PC-3 (cell line): Measurements from ENCODE around the gene GALNT4. TPM values are rescaled to one million over a fixed set of nuclear protein-coding genes. Genes with fewer than 3 reads are reported as not detected.

ENCODE experiments used
- ATAC-seq: fragments of 200-7000 bp; cut with Tn5 transposase; 2 replicates; pipeline ENCODE4 v1.9.1; 2020; ENCODE audit warnings: mild to moderate bottlenecking, moderate library complexity
- BruUV-seq: library from RNA; stranded (reverse); fragments of 400-500 nt; replicated peaks from 2 replicates; lab custom pipeline; 2021; lab: Mats Ljungman, UMichigan
- CTCF ChIA-PET: fragments of 300-600 bp; sonication (Branson Sonifier 250); formaldehyde crosslinking; loops from one replicate; lab custom pipeline; 2022; ENCODE audit warnings: antibody characterized with exemption; lab: Charles Lee
- POLR2A ChIA-PET: fragments of 300-600 bp; sonication (Branson Sonifier 250); formaldehyde crosslinking; loops from one replicate; lab custom pipeline; 2022; ENCODE audit warnings: antibody characterized with exemption; ENCODE audit not compliant: unreplicated experiment; lab: Charles Lee
- DNase-seq: peaks from one replicate; pipeline ENCODE4 v3.0.0-alpha.2; 2015
- H2AFZ ChIP-seq: fragments of 300-600 bp; sonication (generic); 2 replicates; pipeline ENCODE4 v1.6.0; 2016; ENCODE audit warnings: antibody characterized with exemption, low read length
- H3F3A ChIP-seq: fragments of 300-600 bp; sonication (generic); one replicate; pipeline ENCODE4 v1.6.0; 2017; ENCODE audit warnings: antibody characterized with exemption, low read length, control low read depth, mild to moderate bottlenecking; ENCODE audit not compliant: unreplicated experiment
- H3K27ac ChIP-seq: fragments of 300-600 bp; sonication (generic); 2 replicates; pipeline ENCODE4 v1.5.1; 2016; ENCODE audit warnings: mild to moderate bottlenecking, low read length
- H3K27me3 ChIP-seq: fragments of 300-600 bp; sonication (generic); 2 replicates; pipeline ENCODE4 v1.6.1; 2016; ENCODE audit warnings: low read length, mixed read lengths
- H3K36me3 ChIP-seq: fragments of 300-600 bp; sonication (generic); 2 replicates; pipeline ENCODE4 v1.6.1; 2016; ENCODE audit warnings: low read depth, mixed run types, low read length, mixed read lengths
- H3K4me1 ChIP-seq: fragments of 300-600 bp; sonication (generic); 2 replicates; pipeline ENCODE4 v1.5.1; 2016; ENCODE audit warnings: low read length; ENCODE audit not compliant: insufficient read depth
- H3K4me2 ChIP-seq: fragments of 300-600 bp; sonication (generic); 2 replicates; pipeline ENCODE4 v1.6.0; 2016; ENCODE audit warnings: low read length
- H3K4me3 ChIP-seq: fragments of 300-600 bp; sonication (generic); 2 replicates; pipeline ENCODE4 v1.5.1; 2016; ENCODE audit warnings: mild to moderate bottlenecking, low read length, mixed read lengths
- H3K79me2 ChIP-seq: fragments of 300-600 bp; sonication (generic); 2 replicates; pipeline ENCODE4 v1.6.1; 2017; ENCODE audit warnings: low read length, mixed read lengths
- H3K9ac ChIP-seq: fragments of 300-600 bp; sonication (generic); 2 replicates; pipeline ENCODE4 v1.6.0; 2016; ENCODE audit warnings: mild to moderate bottlenecking, low read length
- H3K9me2 ChIP-seq: fragments of 300-600 bp; sonication (generic); replicated peaks from 2 replicates; pipeline ENCODE4 v1.6.1; 2016; ENCODE audit warnings: mixed run types, low read length, mixed read lengths
- H3K9me3 ChIP-seq: fragments of 300-600 bp; sonication (generic); 2 replicates; pipeline ENCODE4 v1.6.1; 2016; ENCODE audit warnings: low read length, mixed read lengths
- H4K20me1 ChIP-seq: fragments of 300-600 bp; sonication (generic); 2 replicates; pipeline ENCODE4 v1.6.1; 2016; ENCODE audit warnings: low read length, mixed read lengths
- CTCF ChIP-seq: fragments of 300-600 bp; sonication (generic); conservative IDR thresholded peaks from 2 replicates; pipeline ENCODE4 v1.5.1; 2017; ENCODE audit warnings: antibody characterized with exemption, low read depth, mild to moderate bottlenecking, low read length
- EZH2 ChIP-seq: fragments of 300-600 bp; sonication (generic); IDR thresholded peaks from one replicate; pipeline ENCODE4 v1.6.1; 2017; ENCODE audit warnings: antibody characterized with exemption, mild to moderate bottlenecking, low read length; ENCODE audit not compliant: unreplicated experiment
- EZH2phosphoT487 ChIP-seq: fragments of 300-600 bp; sonication (generic); IDR thresholded peaks from 2 replicates; pipeline ENCODE4 v1.6.1; 2018; ENCODE audit warnings: mild to moderate bottlenecking, antibody characterized with exemption, low read length, borderline replicate concordance
- intact Hi-C: fragments of 100-400 bp; cut with micrococcal nuclease; formaldehyde crosslinking; loops from 2 replicates; pipeline ENCODE4 v1.9.0; 2023
- total RNA-seq: library from RNA; depleted of rRNA; stranded (reverse); fragments of >200 nt; gene quantifications from 2 replicates; pipeline ENCODE4 v1.2.3, GENCODE V29; 2014

Gene GALNT4
- total RNA-seq, 1 experiment from 2014 or later, result 8.1 TPM

- Histone ChIP-seq H3K36me3 (no peaks in the 10 kb centered on the region), H3F3A (no peaks in the 10 kb centered on the region), H3K9me2 (no peaks in the 10 kb centered on the region), H3K9me3 (no peaks in the 10 kb centered on the region), H3K9ac (no peak overlapping the region), H3K27ac (no peak overlapping the region), H3K4me3 (no peak overlapping the region), H3K4me2 (no peak overlapping the region), H3K4me1 (peaks cover 6% of the 10 kb centered on the region), H3K27me3 (no peaks in the 10 kb centered on the region), H4K20me1 (no peaks in the 10 kb centered on the region), H2AFZ (no peak overlapping the region), H3K79me2 (no peaks in the 10 kb centered on the region)
- DNase-seq (no peak), ATAC-seq (no peak)
- ChIA-PET POLR2A (no interaction called here), CTCF (no interaction called here)
- no TSS peak for BruUV-seq
- TF ChIP-seq CTCF (no peak), EZH2 (no peak), EZH2phosphoT487 (no peak)
- intact Hi-C loops, result loop anchor here (5.0 kb wide), 4 partner anchors 708 to 1398 kb away; no protein-coding TSS in a partner anchor
Measured at GRCh38 chr12:89544022-89544421, 19.4 kb upstream of the GALNT4 start.

DNA sequence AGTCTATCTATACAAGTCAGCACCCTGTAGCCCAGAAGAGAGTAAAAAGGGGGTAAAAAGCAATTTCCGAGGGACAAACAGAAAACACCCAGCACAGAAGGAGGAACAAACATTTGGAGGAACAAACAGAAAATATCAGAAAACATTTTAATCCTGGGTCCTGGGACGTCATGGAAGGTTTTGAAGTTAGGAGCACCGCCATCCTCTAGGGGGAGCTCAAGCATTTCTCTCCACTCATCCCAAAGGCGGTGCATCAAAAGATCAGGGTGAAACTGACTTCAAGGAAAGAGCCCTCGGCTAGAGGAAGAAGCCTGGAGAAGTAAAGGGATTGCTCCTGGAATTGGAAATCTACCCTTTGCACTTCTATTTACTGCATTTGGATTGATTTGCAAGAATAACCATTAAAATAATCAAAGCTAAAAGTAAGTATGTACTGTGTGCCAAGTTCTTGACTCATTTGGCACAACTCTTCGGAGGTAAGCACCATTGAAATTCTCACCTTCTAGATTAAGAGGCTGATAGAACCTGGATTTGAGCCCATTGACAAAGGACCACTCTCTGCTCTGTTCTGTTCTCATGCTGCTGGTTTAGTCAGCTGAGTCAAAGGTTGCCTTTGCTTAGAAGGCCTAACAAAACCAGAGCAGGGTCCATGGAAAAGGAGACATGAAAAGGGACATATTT lies 18.5 kb upstream of the GALNT4 start:
- Histone ChIP-seq H3K4me2 (peak overlapping the region; percentile 11; the same call in 1 of the 2 replicates), H3K9me3 (no peaks in the 10 kb centered on the region), H3F3A (no peaks in the 10 kb centered on the region), H4K20me1 (no peaks in the 10 kb centered on the region), H3K4me1 (peaks cover 6% of the 10 kb centered on the region), H3K79me2 (no peaks in the 10 kb centered on the region), H3K4me3 (no peak overlapping the region), H3K27ac (peak overlapping the region; percentile 7), H3K27me3 (no peaks in the 10 kb centered on the region), H2AFZ (no peak overlapping the region), H3K9ac (no peak overlapping the region), H3K9me2 (no peaks in the 10 kb centered on the region), H3K36me3 (no peaks in the 10 kb centered on the region)
- BruUV-seq, result no TSS peak
- peak; percentile 94 for ATAC-seq
- DNase-seq, result peak; percentile 91
- POLR2A ChIA-PET, result no interaction called here
- intact Hi-C loops, result loop anchor here (1.0 to 5.0 kb wide), 8 partner anchors 164 to 1399 kb away; no protein-coding TSS in a partner anchor
- CTCF ChIA-PET, result interaction anchor here (0.6 kb wide), 2 partner anchors 230 to 419 kb away, joined by 3 to 6 read pairs; no protein-coding TSS in a partner anchor
- TF ChIP-seq CTCF, result peak; percentile 96
- TF ChIP-seq EZH2, result no peak
- TF ChIP-seq EZH2phosphoT487, result no peak

GRCh38 chr12:89542236-89542635 lies 17.6 kb upstream of the GALNT4 start:
- no peak overlapping the region for H3K4me3 ChIP-seq
- H3K9me3 ChIP-seq, result no peaks in the 10 kb centered on the region
- intact Hi-C loops, result loop anchor here (2.0 to 5.0 kb wide), 7 partner anchors 165 to 1400 kb away; no protein-coding TSS in a partner anchor
- no peaks in the 10 kb centered on the region for H3F3A ChIP-seq
- DNase-seq (no peak), ATAC-seq (no peak)
- no peaks in the 10 kb centered on the region for H3K9me2 ChIP-seq
- no peaks in the 10 kb centered on the region for H3K36me3 ChIP-seq
- no peak overlapping the region for H3K4me2 ChIP-seq
- H4K20me1 ChIP-seq, result no peaks in the 10 kb centered on the region
- no peak overlapping the region for H3K27ac ChIP-seq
- H3K79me2 ChIP-seq, result no peaks in the 10 kb centered on the region
- CTCF ChIA-PET, result interaction anchor here (0.6 kb wide), 2 partner anchors 231 to 419 kb away, joined by 3 to 6 read pairs; no protein-coding TSS in a partner anchor
- TF ChIP-seq CTCF, result no peak
- no peak for TF ChIP-seq EZH2phosphoT487
- no peak for TF ChIP-seq EZH2
- POLR2A ChIA-PET, result no interaction called here
- H3K4me1 ChIP-seq, result peaks cover 6% of the 10 kb centered on the region
- no peak overlapping the region for H3K9ac ChIP-seq
- H2AFZ ChIP-seq, result no peak overlapping the region
- H3K27me3 ChIP-seq, result no peaks in the 10 kb centered on the region
- BruUV-seq, result no TSS peak
